Panc1 (cell line): Measurements from ENCODE around the gene PKNOX2.

Source experiments
- CTCF ChIP-seq: fragments of 450-650 bp; IDR thresholded peaks from 2 replicates; pipeline ENCODE4 v1.5.1; 2017; ENCODE audit warnings: mild to moderate bottlenecking
- POLR2AphosphoS5 ChIP-seq: IDR thresholded peaks from 2 replicates; pipeline ENCODE4 v1.6.1; 2012; ENCODE audit warnings: mild to moderate bottlenecking, low read depth, low read length, moderate library complexity
- REST ChIP-seq, 2 experiments: IDR thresholded peaks; 2 replicates each; pipeline ENCODE4 v1.6.1; 2011 to 2012; ENCODE audit warnings: low read depth in 2 of 2, control low read depth in 1 of 2, low read length in 1 of 2, mild to moderate bottlenecking in 1 of 2, moderate library complexity in 1 of 2; ENCODE audit not compliant: insufficient read depth in 1 of 2
- SIN3A ChIP-seq: IDR thresholded peaks from 2 replicates; pipeline ENCODE4 v1.6.1; 2012; ENCODE audit warnings: low read depth, mild to moderate bottlenecking, low read length, moderate library complexity, borderline replicate concordance; ENCODE audit not compliant: insufficient read depth

GRCh38 chr11:125351868-125352250 lies 187.3 kb downstream of the PKNOX2 start:
- TF ChIP-seq CTCF (no peak), REST (IDR thresholded peaks at IDR 0.05; ENCODE audit: insufficient read depth in 1 of 2, low read depth in 2 of 2, low read length in 1 of 2) (no peak), POLR2AphosphoS5 (no peak), SIN3A (no peak)
